Effector CD8-positive, alpha-beta T cell (primary cell): Measurements from ENCODE around the gene RAB11FIP5.
A peak's percentile ranks its signal among the peaks of the same experiment; 100 is the strongest.
"Not testable (repeated sequence)": the region's sequence is repeated elsewhere in the genome, so short reads cannot be mapped to it uniquely, and the experiment has no call there.

ENCODE experiments used
- DNase-seq: peaks from one replicate; lab custom pipeline; 2025; lab: John Stamatoyannopoulos, UW
- total RNA-seq, 4 experiments: gene quantifications; one replicate each; lab custom pipeline; 2026; lab: John Stamatoyannopoulos, UW

The RAB11FIP5 gene, protein sequence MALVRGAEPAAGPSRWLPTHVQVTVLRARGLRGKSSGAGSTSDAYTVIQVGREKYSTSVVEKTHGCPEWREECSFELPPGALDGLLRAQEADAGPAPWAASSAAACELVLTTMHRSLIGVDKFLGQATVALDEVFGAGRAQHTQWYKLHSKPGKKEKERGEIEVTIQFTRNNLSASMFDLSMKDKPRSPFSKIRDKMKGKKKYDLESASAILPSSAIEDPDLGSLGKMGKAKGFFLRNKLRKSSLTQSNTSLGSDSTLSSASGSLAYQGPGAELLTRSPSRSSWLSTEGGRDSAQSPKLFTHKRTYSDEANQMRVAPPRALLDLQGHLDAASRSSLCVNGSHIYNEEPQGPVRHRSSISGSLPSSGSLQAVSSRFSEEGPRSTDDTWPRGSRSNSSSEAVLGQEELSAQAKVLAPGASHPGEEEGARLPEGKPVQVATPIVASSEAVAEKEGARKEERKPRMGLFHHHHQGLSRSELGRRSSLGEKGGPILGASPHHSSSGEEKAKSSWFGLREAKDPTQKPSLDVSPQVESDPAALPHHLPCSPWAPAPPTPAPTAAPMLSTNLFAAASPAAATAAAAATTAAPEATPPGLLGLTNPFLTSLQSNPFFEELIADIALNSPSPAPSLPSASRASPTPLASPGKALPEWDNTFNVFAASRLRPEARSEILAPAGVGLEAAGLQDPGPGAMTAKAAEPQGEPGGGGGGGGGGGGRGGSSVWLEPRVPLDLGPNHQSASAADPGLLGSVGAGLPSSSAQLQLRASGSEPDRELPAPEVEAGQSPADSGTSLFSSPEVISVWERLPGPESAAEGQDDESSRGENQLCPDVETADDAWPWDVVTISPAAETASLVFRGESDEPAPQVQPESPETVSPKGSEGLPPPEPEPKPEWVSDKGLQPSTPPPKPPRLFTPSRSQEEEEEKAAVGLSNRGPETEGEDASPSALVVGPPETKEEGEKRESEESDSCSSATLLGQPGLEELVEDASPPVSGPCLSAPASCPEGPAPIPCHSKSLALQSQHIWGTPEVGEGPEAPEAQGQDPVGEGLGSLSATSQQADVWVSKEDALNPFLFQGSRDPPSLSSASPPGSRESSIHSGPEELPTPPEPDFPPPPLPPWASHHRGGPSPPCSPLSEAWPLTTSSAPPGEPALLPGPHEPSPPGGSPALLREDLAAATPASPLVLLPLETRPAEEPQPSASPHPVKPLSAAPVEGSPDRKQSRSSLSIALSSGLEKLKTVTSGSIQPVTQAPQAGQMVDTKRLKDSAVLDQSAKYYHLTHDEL (N-terminal part only)
- total RNA-seq = 13.3 to 38.8 (median 28.1) reads per million in 4 experiments

DNA sequence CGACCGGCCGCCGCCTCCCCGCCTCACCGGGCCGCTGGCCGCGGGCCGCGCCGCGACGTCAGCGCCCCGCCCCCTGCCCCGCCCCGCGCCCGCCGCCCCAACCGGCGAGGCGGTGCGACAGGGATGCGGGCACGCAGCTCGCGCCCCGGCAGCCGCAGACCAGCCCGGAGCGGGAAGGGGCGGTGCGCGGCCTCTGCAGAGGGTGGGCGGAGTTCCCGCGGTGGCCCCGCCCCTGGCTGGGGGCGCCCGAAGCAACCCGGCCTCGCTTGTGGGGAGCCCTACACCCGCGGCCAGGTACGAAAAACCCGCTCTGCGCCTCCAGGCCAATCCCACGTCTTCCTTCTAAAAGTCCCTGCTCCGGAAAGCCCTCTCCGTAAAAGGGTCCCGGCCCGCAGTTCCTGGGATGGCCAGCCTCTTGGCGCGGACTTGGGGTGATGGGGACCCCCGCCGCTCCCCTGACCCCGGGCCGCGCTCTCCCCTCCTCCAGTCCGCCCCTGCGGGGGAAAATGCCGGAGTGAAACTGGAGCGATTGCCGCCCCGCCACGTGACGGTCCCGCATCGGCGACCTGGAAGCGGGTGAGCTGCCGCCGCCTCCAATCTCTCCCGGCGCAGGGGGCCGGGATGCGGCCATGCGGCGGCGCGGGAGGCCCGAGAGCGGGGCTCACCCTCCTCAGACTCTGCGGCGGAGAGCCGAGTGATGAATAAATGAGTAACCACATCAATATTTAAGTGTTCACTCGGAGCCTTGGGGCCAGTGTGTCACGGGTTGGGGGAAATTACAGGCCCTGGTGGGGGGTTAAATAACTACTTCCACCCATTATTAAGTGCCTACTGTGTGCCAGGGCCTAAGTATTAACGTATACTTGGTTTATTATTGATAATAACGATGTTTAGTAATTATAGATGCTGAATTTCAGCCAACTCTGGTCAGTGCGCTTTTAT lies at the start of gene RAB11FIP5:
Gene RAB11FIP5, minus strand, starts transcription at position 36 of the 942 bp plus-strand sequence. CDS start 171 bp downstream, outside the sequence.
- DNase-seq = peak; percentile 70

DNA sequence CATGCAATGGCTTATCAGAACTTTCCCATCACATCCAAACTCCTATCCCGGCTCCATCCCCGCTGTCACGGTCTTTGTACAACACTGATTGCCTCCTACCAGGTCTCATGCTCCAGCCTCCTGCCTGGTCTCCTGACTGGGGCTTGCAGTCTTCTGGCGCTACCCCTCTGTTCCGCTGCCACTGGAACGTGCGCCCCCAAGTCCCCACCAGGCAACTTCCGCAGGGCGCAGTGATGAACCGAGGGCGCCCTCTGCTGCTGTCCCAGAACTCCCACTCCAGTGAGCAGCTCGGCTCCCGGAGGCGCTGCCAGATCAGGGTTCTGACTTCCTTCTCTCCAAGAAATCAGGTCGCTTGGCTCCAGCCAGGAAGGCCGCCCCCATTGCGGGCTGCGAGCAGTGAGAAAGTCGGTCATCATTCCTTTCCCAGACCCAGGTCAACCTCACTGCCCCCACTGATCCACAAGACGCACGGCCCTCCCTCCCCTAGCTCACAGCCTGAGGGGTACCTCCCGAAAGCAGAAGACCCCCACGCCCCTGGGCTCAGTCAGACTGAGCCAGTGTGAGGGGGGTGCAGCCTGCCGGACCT lies 43.9 kb upstream of the RAB11FIP5 start:
- DNase-seq = no peak

DNA sequence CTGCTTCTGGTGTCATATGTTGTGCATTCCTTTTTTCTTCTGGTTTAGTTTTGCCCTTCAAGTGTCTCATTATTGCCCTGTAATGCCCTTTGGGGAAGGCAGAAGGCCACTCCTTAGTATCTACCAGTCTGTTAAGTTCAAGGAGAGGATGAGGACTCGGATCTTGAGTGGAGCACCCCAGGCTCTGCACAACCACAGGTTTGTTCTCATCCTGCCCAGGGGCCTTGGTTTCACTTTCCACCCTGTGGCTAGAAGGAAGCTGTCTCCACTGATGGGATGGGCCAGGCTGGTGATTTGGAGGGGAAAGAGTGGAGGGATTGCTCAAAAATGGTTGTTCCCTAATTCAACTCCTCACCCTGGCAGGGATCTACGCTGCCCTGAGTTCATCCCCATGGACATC lies 30.2 kb upstream of the RAB11FIP5 start:
- DNase-seq = no peak

- no peak for DNase-seq
Observed at GRCh38 chr2:73141896-73142295, 29.1 kb upstream of the RAB11FIP5 start.

GRCh38 chr2:73135236-73135635 lies 22.5 kb upstream of the RAB11FIP5 start:
- no peak for DNase-seq

GRCh38 chr2:73134471-73134870 lies 21.7 kb upstream of the RAB11FIP5 start:
- no peak for DNase-seq

DNA sequence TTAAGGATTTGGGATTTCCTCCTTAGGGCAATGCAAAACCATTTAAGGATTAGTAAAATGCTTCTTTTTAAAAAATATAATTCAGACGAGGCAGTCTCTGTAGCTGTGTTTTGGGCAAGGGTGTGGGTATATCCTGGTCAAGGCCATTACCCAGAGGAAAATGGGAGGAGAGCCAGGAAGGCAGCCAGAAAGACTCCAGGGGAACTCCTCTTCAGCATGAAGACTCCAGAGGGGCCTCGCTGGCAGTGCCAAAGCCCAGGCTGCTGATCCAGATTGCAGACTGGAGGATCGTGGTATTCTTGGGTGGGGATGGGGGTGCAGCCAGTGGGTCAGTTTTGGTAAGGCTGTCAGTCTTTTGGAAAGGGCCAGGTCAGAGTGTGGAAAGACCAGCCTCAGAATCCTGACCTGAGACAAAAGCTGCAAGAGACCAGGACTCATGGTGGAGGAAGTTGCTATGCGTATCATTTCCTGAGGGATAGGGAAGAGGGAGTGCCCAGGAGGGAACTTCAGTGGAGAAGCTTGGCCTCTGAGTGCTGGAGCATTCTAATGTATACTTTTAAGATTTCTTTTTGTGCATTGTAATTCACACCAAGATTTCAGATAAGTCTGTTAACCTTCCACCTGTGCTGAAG lies 20.9 kb upstream of the RAB11FIP5 start:
- no peak for DNase-seq

GRCh38 chr2:73131807-73132206 lies 19.1 kb upstream of the RAB11FIP5 start:
- DNase-seq = no peak

GRCh38 chr2:73130790-73131189 lies 18.0 kb upstream of the RAB11FIP5 start:
- DNase-seq = no peak

DNA sequence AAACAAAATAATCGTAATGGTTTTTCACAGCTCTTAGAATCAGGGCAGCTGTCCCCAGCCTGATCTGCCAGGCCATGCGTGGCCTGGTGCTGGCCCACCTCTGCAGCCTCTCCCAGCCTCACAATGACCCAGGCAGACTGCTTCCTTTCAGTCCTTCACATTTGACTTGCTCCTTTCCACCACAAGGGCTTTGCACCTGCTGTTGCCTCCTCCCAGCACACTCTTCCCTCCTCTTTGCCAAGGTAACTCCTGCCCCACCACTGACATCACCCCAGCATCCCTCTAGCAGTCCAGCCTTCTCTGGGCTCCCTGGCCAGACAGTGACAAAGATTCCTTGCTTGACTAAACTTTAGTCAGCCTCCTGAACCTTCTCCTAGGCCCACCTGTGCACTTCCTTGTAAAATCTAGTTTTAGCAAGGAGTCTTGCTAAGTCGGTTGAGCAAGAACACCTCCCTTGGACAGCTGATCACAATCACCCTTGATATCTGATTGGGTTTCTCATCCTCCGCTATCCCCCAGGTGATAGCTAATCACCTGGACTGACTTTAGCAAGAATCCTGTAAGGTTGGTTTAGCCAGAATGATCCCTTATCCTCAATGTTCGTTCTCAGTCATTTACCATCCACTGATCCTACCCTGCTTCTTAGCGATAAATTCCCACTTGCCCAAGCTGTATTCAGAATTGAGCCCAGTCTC lies 16.2 kb upstream of the RAB11FIP5 start:
- DNase-seq = no peak

GRCh38 chr2:73122536-73122935 lies 9.8 kb upstream of the RAB11FIP5 start:
- no peak for DNase-seq

DNA sequence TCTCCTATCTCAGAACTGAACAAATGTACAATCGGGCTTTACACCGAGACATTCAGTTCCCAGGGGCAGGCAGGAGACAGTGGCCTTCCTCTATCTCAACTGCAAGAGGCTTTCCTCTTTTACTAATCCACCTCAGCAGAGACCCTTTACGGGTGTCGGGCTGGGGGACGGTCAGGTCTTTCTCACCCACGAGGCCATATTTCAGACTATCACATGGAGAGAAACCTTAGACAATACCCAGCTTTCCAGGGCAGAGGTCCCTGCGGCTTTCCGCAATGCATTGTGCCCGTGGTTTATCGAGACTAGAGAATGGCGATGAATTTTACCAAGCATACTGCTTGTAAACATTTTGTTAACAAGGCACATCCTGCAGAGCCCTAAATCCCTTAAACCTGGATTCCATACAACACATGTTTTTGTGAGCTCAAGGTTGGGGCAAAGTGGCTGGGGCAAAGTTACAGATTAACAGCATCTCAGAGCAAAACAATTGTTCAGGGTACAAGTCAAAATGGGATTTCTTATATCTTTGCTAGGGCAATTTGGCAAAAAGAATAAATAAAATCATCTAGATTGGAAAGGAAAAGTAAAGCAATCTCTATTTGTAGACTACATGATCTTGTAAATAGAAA lies 7.0 kb upstream of the RAB11FIP5 start:
- DNase-seq = not testable (repeated sequence)

DNA sequence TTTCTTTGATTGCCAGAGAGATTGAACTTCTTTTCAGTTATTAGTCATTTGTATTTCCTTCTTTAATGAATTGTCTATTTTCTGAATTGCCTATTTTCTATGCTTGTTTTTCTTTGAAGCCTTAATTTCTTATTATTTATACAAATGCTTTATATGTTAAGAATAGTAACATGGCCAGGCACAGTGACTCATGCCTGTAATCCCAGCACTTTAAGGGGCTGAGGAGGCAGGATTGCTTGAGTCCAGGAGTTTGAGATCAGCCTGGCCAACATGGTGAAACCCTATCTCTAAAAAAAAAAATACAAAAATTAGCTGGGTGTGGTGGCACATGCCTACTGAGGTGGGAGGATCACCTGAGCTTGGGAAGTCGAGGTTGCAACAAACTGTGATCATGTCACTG lies 4.7 kb upstream of the RAB11FIP5 start:
- DNase-seq = no peak

- no peak for DNase-seq
Observed at GRCh38 chr2:73116182-73116960, 3.6 kb upstream of the RAB11FIP5 start.

- no peak for DNase-seq
Observed at GRCh38 chr2:73114273-73114867, 1.6 kb upstream of the RAB11FIP5 start.

GRCh38 chr2:73112026-73112912 lies 479 bp downstream of the RAB11FIP5 start:
- DNase-seq = no peak
